Suprapubic skin (tissue), 4 donors: ENCODE data around the gene ATP6V1F. TPM values are rescaled to one million over a fixed set of nuclear protein-coding genes. Genes with fewer than 3 reads are reported as not detected.
A peak's percentile ranks its signal among the peaks of the same experiment; 100 is the strongest.

Source experiments
- DNase-seq, 2 donors: peaks; one replicate each; pipeline ENCODE4 v3.0.0-alpha.2; 2019; ENCODE audit warnings: low spot score in 2 of 2
- H3K27ac ChIP-seq: fragments of 200-600 bp; sonication (generic); one replicate; pipeline ENCODE4 v1.5.1; 2019
- H3K27me3 ChIP-seq: fragments of 200-600 bp; sonication (generic); one replicate; pipeline ENCODE4 v1.5.1; 2019
- H3K36me3 ChIP-seq: fragments of 200-600 bp; sonication (generic); one replicate; pipeline ENCODE4 v1.5.1; 2019
- H3K4me1 ChIP-seq: fragments of 200-600 bp; sonication (generic); one replicate; pipeline ENCODE4 v1.5.1; 2019
- H3K4me3 ChIP-seq: fragments of 200-600 bp; sonication (generic); one replicate; pipeline ENCODE4 v1.5.1; 2019; ENCODE audit warnings: mild to moderate bottlenecking
- H3K9me3 ChIP-seq: fragments of 200-600 bp; sonication (generic); one replicate; pipeline ENCODE4 v1.5.1; 2019
- CTCF ChIP-seq, 2 donors: fragments of 200-600 bp in 1 of 2; fragments of 450-650 bp in 1 of 2; sonication (generic) in 1 of 2; IDR thresholded peaks; one replicate each; pipeline ENCODE4 v1.5.1; 2016 to 2019; ENCODE audit warnings: antibody characterized with exemption in 2 of 2, mild to moderate bottlenecking in 1 of 2, moderate library complexity in 1 of 2
- EP300 ChIP-seq: sonication (generic); formaldehyde crosslinking; IDR thresholded peaks from one replicate; pipeline ENCODE4 v1.6.1; 2017; ENCODE audit warnings: antibody characterized with exemption
- POLR2A ChIP-seq, 2 donors: fragments of 450-650 bp; IDR thresholded peaks; one replicate each; pipeline ENCODE4 v1.6.1; 2017; ENCODE audit warnings: antibody characterized with exemption in 2 of 2, mild to moderate bottlenecking in 2 of 2, moderate library complexity in 2 of 2
- POLR2AphosphoS5 ChIP-seq, 3 donors: sonication (generic); formaldehyde crosslinking; IDR thresholded peaks; one replicate each; pipeline ENCODE4 v1.6.1; 2017; ENCODE audit warnings: antibody characterized with exemption in 3 of 3
- WGBS: methylation state at CpG from one replicate; pipeline ENCODE4 v1.1.5; 2018; 5-methylcytosine and 5-hydroxymethylcytosine counted together
- total RNA-seq, 4 donors: library from RNA; depleted of rRNA; stranded (reverse); fragments of >200 nt; gene quantifications; one replicate each; pipeline ENCODE4 v1.1.0, GENCODE V29; 2016

ATP6V1F gene
- total RNA-seq, 4 donors from 2014 or later = 78.4 to 165 (median 148) TPM

GRCh38 chr7:128877756-128878120, 15.1 kb downstream of the ATP6V1F start:
- Histone ChIP-seq H3K27me3 (no peaks in the 10 kb centered on the region), H3K27ac (no peak overlapping the region), H3K36me3 (no peaks in the 10 kb centered on the region), H3K4me3 (no peak overlapping the region), H3K9me3 (no peaks in the 10 kb centered on the region), H3K4me1 (no peaks in the 10 kb centered on the region)
- WGBS = 83% methylated on average over 4 of the region's 4 CpGs
- DNase-seq = no peak
- TF ChIP-seq POLR2AphosphoS5 (IDR thresholded peaks at IDR 0.05) = no peak
- TF ChIP-seq CTCF (IDR thresholded peaks at IDR 0.05) = no peak
- no peak for TF ChIP-seq EP300
- TF ChIP-seq POLR2A (IDR thresholded peaks at IDR 0.05) = no peak

- Histone ChIP-seq H3K27ac (no peak overlapping the region), H3K4me1 (no peaks in the 10 kb centered on the region), H3K9me3 (no peaks in the 10 kb centered on the region), H3K36me3 (no peaks in the 10 kb centered on the region), H3K27me3 (no peaks in the 10 kb centered on the region), H3K4me3 (no peak overlapping the region)
- WGBS = 88% methylated on average over 10 of the region's 14 CpGs
- no peak for TF ChIP-seq POLR2AphosphoS5 (IDR thresholded peaks at IDR 0.05)
- TF ChIP-seq EP300 = no peak
- no peak for TF ChIP-seq POLR2A (IDR thresholded peaks at IDR 0.05)
- no peak for TF ChIP-seq CTCF (IDR thresholded peaks at IDR 0.05)
- peak in 1 of 2 donors; percentile 54 for DNase-seq
Measured at GRCh38 chr7:128878226-128879105, 15.8 kb downstream of the ATP6V1F start.

GRCh38 chr7:128879461-128879938, 16.8 kb downstream of the ATP6V1F start:
- Histone ChIP-seq H3K27me3 (no peaks in the 10 kb centered on the region), H3K9me3 (no peaks in the 10 kb centered on the region), H3K4me3 (no peak overlapping the region), H3K4me1 (no peaks in the 10 kb centered on the region), H3K27ac (no peak overlapping the region), H3K36me3 (no peaks in the 10 kb centered on the region)
- no peak for TF ChIP-seq CTCF (IDR thresholded peaks at IDR 0.05)
- no peak for TF ChIP-seq POLR2AphosphoS5 (IDR thresholded peaks at IDR 0.05)
- TF ChIP-seq EP300 = no peak
- TF ChIP-seq POLR2A (IDR thresholded peaks at IDR 0.05) = no peak
- peak in 1 of 2 donors; percentile 63 for DNase-seq
- 84% methylated on average over 14 of the region's 19 CpGs for WGBS

- WGBS = 45% methylated on average over 15 of the region's 31 CpGs
- Histone ChIP-seq H3K27ac (no peak overlapping the region), H3K27me3 (no peaks in the 10 kb centered on the region), H3K36me3 (no peaks in the 10 kb centered on the region), H3K9me3 (no peaks in the 10 kb centered on the region), H3K4me3 (no peak overlapping the region), H3K4me1 (no peaks in the 10 kb centered on the region)
- peak in 1 of 2 donors; percentile 61 for DNase-seq
- TF ChIP-seq POLR2A (IDR thresholded peaks at IDR 0.05) (no peak), CTCF (IDR thresholded peaks at IDR 0.05) (peak; percentile 44 to 79), POLR2AphosphoS5 (IDR thresholded peaks at IDR 0.05) (no peak)
Measured at GRCh38 chr7:128879939-128880746, 17.5 kb downstream of the ATP6V1F start.
